Measurements from ENCODE around the gene IQCF6.
"Not testable (repeated sequence)": the region's sequence is repeated elsewhere in the genome, so short reads cannot be mapped to it uniquely, and the experiment has no call there.

IQCF6 gene

GRCh38 chr3:51779137-51779536 lies at the start of gene IQCF6:
IQCF6 (minus strand) TSS chr3:51779237; CDS start chr3:51779224, 13 bp downstream.
- no peak for DNase-seq (ENCODE audit: low read depth)

- no peak for DNase-seq (ENCODE audit: low read depth)
These were observed 49.3 kb upstream of the IQCF6 start for GRCh38 chr3:51828297-51828696.

GRCh38 chr3:51819709-51820406 lies 40.8 kb upstream of the IQCF6 start:
- no peak for DNase-seq (ENCODE audit: low read depth)

GRCh38 chr3:51819151-51819550 lies 40.1 kb upstream of the IQCF6 start:
- no peak for DNase-seq (ENCODE audit: low read depth)

- no peak for DNase-seq (ENCODE audit: low read depth)
These were observed 38.3 kb upstream of the IQCF6 start for GRCh38 chr3:51817375-51817774.

GRCh38 chr3:51816723-51817122 lies 37.7 kb upstream of the IQCF6 start:
- no peak for DNase-seq (ENCODE audit: low read depth)

GRCh38 chr3:51815614-51816013 lies 36.6 kb upstream of the IQCF6 start:
- DNase-seq (ENCODE audit: low read depth), result no peak

GRCh38 chr3:51814034-51814433 lies 35.0 kb upstream of the IQCF6 start:
- DNase-seq (ENCODE audit: low read depth), result no peak

GRCh38 chr3:51813539-51813938 lies 34.5 kb upstream of the IQCF6 start:
- no peak for DNase-seq (ENCODE audit: low read depth)

GRCh38 chr3:51808934-51809333 lies 29.9 kb upstream of the IQCF6 start:
- DNase-seq (ENCODE audit: low read depth), result no peak

- no peak for DNase-seq (ENCODE audit: low read depth)
These were observed 23.2 kb upstream of the IQCF6 start for GRCh38 chr3:51802106-51802703.

GRCh38 chr3:51800750-51801125 lies 21.7 kb upstream of the IQCF6 start:
- no peak for DNase-seq (ENCODE audit: low read depth)

GRCh38 chr3:51799879-51800749 lies 21.1 kb upstream of the IQCF6 start:
- peak; percentile 5 for DNase-seq (ENCODE audit: low read depth)

- no peak for DNase-seq (ENCODE audit: low read depth)
These were observed 19.4 kb upstream of the IQCF6 start for GRCh38 chr3:51798411-51798963.

- no peak for DNase-seq (ENCODE audit: low read depth)
These were observed 17.8 kb upstream of the IQCF6 start for GRCh38 chr3:51796854-51797253.

- no peak for DNase-seq (ENCODE audit: low read depth)
These were observed 15.2 kb upstream of the IQCF6 start for GRCh38 chr3:51794206-51794605.

GRCh38 chr3:51792206-51792605 lies 13.2 kb upstream of the IQCF6 start:
- DNase-seq (ENCODE audit: low read depth), result no peak

GRCh38 chr3:51789437-51789836 lies 10.4 kb upstream of the IQCF6 start:
- DNase-seq (ENCODE audit: low read depth), result no peak

GRCh38 chr3:51787576-51787975 lies 8.5 kb upstream of the IQCF6 start:
- DNase-seq (ENCODE audit: low read depth), result not testable (repeated sequence)

GRCh38 chr3:51786267-51786666 lies 7.2 kb upstream of the IQCF6 start:
- no peak for DNase-seq (ENCODE audit: low read depth)

GRCh38 chr3:51778554-51778953 lies 483 bp downstream of the IQCF6 start:
- DNase-seq (ENCODE audit: low read depth), result no peak

GRCh38 chr3:51777985-51778384 lies 1.1 kb downstream of the IQCF6 start:
- DNase-seq (ENCODE audit: low read depth), result no peak

All from CMK (cell line).